Epithelial cell of proximal tubule (primary cell): ENCODE results near the gene BOC. TPM values are rescaled to one million over a fixed set of nuclear protein-coding genes. Genes with fewer than 3 reads are reported as not detected.

Experiments used
- DNase-seq: peaks from one replicate; pipeline ENCODE4 v3.0.0-alpha.2; 2011; ENCODE audit warnings: low read depth
- H3K4me3 ChIP-seq: 2 replicates; pipeline ENCODE4 v1.5.1; 2011; ENCODE audit warnings: low read depth, mild to moderate bottlenecking, low read length
- CTCF ChIP-seq: conservative IDR thresholded peaks from 2 replicates; pipeline ENCODE4 v1.5.1; 2012; ENCODE audit warnings: low read depth, mild to moderate bottlenecking, low read length
- total RNA-seq: library from RNA; depleted of rRNA; stranded (reverse); fragments of >200 nt; gene quantifications from 2 replicates; pipeline ENCODE4 v1.2.3, GENCODE V29; 2015

Gene BOC
- total RNA-seq, 1 donor from 2014 or later, result 3.5 TPM

- TF ChIP-seq CTCF, result no peak
- DNase-seq, result no peak
- no peak overlapping the region for H3K4me3 ChIP-seq
Observed at GRCh38 chr3:113255100-113255853, 43.9 kb downstream of the BOC start.

GRCh38 chr3:113255854-113256615, 44.7 kb downstream of the BOC start:
- no peak for DNase-seq
- H3K4me3 ChIP-seq, result no peak overlapping the region
- no peak for TF ChIP-seq CTCF

GRCh38 chr3:113258361-113258760, 47.0 kb downstream of the BOC start:
- TF ChIP-seq CTCF, result no peak
- no peak overlapping the region for H3K4me3 ChIP-seq
- DNase-seq, result no peak

GRCh38 chr3:113259196-113259595, 47.8 kb downstream of the BOC start:
- DNase-seq, result no peak
- no peak for TF ChIP-seq CTCF
- H3K4me3 ChIP-seq, result no peak overlapping the region

- no peak for TF ChIP-seq CTCF
- no peak for DNase-seq
- H3K4me3 ChIP-seq, result no peak overlapping the region
Observed at GRCh38 chr3:113261063-113261625, 49.8 kb downstream of the BOC start.

- DNase-seq, result no peak
- no peak for TF ChIP-seq CTCF
- no peak overlapping the region for H3K4me3 ChIP-seq
Observed at GRCh38 chr3:113261626-113262303, 50.4 kb downstream of the BOC start.
